ENCODE measurements around the gene AUTS2.

DNA sequence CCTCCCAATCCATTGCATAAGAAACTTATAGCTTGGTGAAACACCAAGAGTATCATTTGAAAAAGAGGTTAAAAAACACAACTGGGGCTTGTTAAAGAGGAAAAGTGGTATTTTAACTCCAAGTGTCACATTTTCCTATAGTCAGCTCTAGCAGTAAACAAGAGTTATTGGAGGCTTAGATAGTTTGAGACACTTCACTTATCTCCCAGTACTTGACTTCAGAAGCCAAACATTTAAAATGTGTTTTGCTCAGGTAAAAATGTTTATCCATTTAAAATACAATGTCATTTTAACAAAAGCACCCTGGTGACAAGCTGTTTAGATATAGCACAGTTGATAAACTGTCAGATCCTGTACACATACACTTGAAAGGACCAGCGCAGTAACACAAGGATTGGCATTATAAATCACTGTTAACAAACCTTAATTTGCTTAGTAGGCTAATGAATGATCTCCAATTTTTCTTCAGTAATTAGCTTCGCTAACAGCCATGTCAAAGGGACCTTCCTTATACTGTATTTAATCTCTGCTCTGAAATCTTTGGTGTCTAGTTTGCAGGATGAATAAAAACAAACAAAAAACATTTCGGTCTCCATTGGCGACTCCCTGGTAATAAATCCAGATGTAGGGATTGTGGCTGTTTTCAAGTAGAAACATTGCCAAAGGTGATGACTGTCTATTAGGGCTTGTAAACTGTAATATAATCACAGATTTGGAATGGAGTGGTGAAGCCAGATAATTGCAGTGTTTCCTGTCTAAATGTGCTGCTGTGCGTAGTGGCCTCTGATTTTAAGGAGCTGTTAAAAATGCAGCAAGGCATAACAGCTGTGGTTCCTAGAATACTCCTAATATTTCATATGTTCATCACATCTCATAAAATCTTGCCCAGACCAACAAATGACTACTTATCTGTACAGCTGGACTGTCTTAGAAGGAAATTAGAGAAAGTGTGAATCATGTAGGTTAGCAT, 545.1 kb downstream of the AUTS2 start:
- TF ChIP-seq, protein P1, sequence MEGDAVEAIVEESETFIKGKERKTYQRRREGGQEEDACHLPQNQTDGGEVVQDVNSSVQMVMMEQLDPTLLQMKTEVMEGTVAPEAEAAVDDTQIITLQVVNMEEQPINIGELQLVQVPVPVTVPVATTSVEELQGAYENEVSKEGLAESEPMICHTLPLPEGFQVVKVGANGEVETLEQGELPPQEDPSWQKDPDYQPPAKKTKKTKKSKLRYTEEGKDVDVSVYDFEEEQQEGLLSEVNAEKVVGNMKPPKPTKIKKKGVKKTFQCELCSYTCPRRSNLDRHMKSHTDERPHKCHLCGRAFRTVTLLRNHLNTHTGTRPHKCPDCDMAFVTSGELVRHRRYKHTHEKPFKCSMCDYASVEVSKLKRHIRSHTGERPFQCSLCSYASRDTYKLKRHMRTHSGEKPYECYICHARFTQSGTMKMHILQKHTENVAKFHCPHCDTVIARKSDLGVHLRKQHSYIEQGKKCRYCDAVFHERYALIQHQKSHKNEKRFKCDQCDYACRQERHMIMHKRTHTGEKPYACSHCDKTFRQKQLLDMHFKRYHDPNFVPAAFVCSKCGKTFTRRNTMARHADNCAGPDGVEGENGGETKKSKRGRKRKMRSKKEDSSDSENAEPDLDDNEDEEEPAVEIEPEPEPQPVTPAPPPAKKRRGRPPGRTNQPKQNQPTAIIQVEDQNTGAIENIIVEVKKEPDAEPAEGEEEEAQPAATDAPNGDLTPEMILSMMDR (IDR thresholded peaks at IDR 0.05 in 8 of 11, conservative IDR thresholded peaks at IDR 0.05 in 3 of 11): no peak
- TF ChIP-seq POLR2A (IDR thresholded peaks at IDR 0.05): no peak

Measured in spleen (tissue), 7 donors.